HUES6 (cell line): ENCODE data around the gene BCL2L13.
"Not testable (repeated sequence)": the region's sequence is repeated elsewhere in the genome, so short reads cannot be mapped to it uniquely, and the experiment has no call there.

Source experiments
- H3K27ac ChIP-seq: 2 replicates; pipeline ENCODE4 v1.7.0; 2013; ENCODE audit warnings: low read depth, mild to moderate bottlenecking, low read length, inconsistent platforms
- H3K27me3 ChIP-seq: 2 replicates; pipeline ENCODE4 v1.6.1; 2013; ENCODE audit warnings: low read length; ENCODE audit not compliant: control insufficient read depth, insufficient read depth
- H3K36me3 ChIP-seq: 2 replicates; pipeline ENCODE4 v1.6.1; 2013; ENCODE audit warnings: low read length; ENCODE audit not compliant: control insufficient read depth, insufficient read depth
- H3K4me1 ChIP-seq: 2 replicates; pipeline ENCODE4 v1.6.1; 2013; ENCODE audit warnings: low read length; ENCODE audit not compliant: control insufficient read depth, insufficient read depth
- H3K4me3 ChIP-seq: 2 replicates; pipeline ENCODE4 v1.5.1; 2013; ENCODE audit warnings: low read depth, low read length
- H3K9ac ChIP-seq: one replicate; pipeline ENCODE4 v1.6.1; 2013; ENCODE audit warnings: mild to moderate bottlenecking, low read length
- H3K9me3 ChIP-seq: 2 replicates; pipeline ENCODE4 v1.6.1; 2013; ENCODE audit warnings: low read depth, low read length; ENCODE audit not compliant: control insufficient read depth, insufficient read depth

BCL2L13 gene

DNA sequence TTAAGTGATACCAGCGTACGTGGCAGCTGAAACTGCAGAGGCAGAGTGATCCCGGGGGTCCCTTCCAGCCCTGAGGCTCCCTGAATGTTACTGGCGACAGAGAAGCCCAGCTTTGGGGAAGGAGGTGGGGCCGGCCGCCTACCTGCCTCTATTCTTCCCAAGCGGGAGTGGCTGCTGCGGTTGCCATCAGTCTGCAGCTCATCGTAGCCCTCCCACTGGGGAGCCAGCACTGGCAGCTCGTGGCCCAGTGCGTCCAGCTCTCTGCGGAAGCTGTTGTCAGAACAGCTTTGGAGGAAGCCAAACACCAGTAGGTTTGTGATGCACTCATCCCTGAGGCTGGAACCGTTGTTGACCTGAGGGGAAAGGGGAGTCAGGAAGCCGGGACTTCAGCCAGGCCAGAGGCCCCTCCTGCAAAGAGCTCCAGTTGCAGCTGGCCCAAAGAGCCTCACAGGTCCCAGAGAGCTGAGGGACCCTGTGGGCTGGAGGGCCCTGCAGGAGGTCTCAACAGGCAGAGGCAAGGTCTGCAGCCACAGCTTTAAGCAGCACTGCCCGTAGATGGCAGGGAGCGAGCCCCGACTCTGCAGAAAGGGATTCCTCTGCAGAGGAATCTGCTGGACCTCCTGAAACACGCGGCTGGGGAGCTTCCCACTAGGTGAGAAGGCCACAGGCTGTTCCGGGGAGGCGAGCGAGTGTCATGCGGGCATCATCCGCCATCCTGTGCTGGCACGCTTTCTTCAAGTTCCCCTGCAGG is 105.3 kb downstream of the BCL2L13 start:
- H3K27me3 ChIP-seq = no peaks in the 10 kb centered on the region; the same call in 1 of the 2 replicates

DNA sequence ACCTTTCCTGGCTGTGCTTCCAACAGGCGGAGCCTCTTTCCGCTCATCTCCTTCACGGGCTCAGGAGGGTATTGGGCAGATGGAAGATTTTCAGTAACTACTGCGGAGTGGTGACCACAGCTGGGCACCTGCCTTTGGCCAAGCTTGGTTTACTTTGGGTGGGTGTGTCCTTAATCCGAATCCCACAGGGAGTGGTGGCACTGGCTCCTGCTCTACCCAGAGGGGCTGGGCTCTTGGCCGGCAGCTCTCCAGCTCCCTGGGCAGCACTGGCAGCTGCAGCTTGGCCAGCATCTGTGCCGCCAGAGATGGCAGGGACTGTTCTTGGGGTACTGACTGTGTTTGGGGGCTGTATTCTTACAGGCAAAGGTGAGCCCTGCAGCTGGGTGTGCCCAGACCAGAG is 105.9 kb downstream of the BCL2L13 start:
- H3K36me3 ChIP-seq = no peaks in the 10 kb centered on the region
- H3K27ac ChIP-seq = no peak overlapping the region
- H3K9me3 ChIP-seq = no peaks in the 10 kb centered on the region
- H3K4me1 ChIP-seq = peaks cover 14% of the 10 kb centered on the region; the same call in 1 of the 2 replicates
- H3K4me3 ChIP-seq = no peak overlapping the region
- no peaks in the 10 kb centered on the region; the same call in 1 of the 2 replicates for H3K27me3 ChIP-seq
- H3K9ac ChIP-seq = no peak overlapping the region

More for the DNA sequence above, 105.3 kb downstream of the BCL2L13 start:
- Histone ChIP-seq H3K9me3 (no peaks in the 10 kb centered on the region), H3K4me1 (peaks cover 13% of the 10 kb centered on the region; the same call in 1 of the 2 replicates), H3K4me3 (no peak overlapping the region), H3K27ac (no peak overlapping the region), H3K36me3 (no peaks in the 10 kb centered on the region), H3K9ac (no peak overlapping the region)

GRCh38 chr22:17746916-17747315 is 108.4 kb downstream of the BCL2L13 start:
- Histone ChIP-seq H3K4me3 (no peak overlapping the region), H3K36me3 (no peaks in the 10 kb centered on the region), H3K4me1 (peaks cover 14% of the 10 kb centered on the region), H3K27me3 (no peaks in the 10 kb centered on the region; the same call in 1 of the 2 replicates), H3K27ac (no peak overlapping the region), H3K9me3 (no peaks in the 10 kb centered on the region), H3K9ac (no peak overlapping the region)

DNA sequence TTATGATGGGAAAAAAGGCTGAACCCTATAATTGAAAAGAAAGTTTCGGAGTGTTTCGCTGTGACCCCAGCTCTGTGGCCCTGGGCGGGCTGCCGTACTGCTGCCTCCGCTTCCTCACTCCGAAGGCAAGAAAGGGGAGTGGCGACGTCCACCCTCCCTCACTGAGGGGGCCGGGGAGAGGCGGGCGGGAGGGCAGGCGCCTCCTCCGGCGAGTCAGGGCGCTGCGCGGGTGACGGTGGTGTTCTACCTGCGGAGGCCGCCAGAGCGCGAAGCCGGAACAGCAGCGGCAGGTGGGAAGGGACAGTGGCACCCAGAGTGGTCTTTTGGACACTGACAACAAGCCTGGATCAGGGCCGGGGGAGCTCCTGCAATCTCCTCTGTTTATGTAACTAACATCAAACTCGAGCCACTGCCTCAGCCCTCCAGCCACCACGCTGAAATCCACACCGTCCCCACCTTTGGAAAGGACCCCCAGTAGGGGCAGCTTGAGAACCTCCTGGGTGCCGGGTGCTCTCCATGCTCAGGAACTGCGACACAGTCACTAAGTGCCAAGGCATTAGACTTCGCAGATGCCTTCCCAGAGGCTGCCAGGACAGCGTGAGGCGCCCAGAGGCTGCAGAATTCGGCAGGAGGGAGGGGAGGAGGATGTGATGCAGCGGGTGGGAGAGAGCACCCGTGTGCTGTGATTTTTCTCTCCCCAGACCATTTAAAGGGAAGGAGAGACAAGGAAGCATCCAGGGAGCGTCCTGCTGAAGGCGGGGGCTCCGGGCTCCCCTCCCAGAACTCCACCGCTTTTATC is 110.2 kb downstream of the BCL2L13 start:
- H3K4me3 ChIP-seq = no peak overlapping the region
- no peak overlapping the region for H3K27ac ChIP-seq
- no peaks in the 10 kb centered on the region for H3K36me3 ChIP-seq
- H3K4me1 ChIP-seq = peaks cover 11% of the 10 kb centered on the region
- H3K9me3 ChIP-seq = no peaks in the 10 kb centered on the region
- no peak overlapping the region for H3K9ac ChIP-seq
- H3K27me3 ChIP-seq = no peaks in the 10 kb centered on the region; the same call in 1 of the 2 replicates

GRCh38 chr22:17749605-17750395 is 111.2 kb downstream of the BCL2L13 start:
- Histone ChIP-seq H3K27me3 (no peaks in the 10 kb centered on the region; the same call in 1 of the 2 replicates), H3K27ac (no peak overlapping the region), H3K9ac (no peak overlapping the region), H3K36me3 (no peaks in the 10 kb centered on the region), H3K4me3 (no peak overlapping the region), H3K4me1 (peaks cover 3% of the 10 kb centered on the region; the same call in 1 of the 2 replicates), H3K9me3 (no peaks in the 10 kb centered on the region)

GRCh38 chr22:17751596-17751995 is 113.0 kb downstream of the BCL2L13 start:
- Histone ChIP-seq H3K9ac (no peak overlapping the region), H3K9me3 (no peaks in the 10 kb centered on the region), H3K36me3 (no peaks in the 10 kb centered on the region), H3K4me3 (no peak overlapping the region), H3K27me3 (no peaks in the 10 kb centered on the region; the same call in 1 of the 2 replicates), H3K4me1 (peaks cover 3% of the 10 kb centered on the region; the same call in 1 of the 2 replicates), H3K27ac (no peak overlapping the region)

DNA sequence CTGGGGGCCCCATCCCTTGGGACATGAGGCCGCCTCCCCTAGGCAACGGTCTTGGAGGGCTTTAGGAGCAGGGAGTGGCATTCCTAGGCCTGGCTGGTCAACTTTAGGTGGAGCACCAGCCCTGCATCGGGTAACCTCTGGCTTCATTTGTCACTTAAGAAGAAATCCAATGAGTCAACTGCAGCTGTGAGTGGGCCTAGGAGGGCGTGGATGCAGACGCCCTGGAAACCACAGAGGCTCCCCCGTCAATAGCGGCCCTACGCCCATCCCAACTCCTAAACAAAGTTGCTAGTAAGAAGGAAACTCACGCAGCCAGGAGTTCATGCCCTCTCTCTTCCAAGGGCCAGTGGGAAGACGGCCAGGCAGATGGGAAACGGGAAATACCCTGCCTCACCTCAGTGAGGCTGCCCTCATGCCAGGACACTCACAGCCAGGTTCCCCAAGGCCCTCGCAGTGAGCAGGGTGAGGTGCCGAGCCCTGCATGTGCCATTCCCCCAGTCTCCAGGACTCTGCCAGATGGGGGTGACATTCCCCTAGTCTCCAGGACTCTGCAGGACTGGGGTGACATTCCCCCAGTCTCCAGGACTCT is 114.9 kb downstream of the BCL2L13 start:
- H3K27ac ChIP-seq = no peak overlapping the region
- no peaks in the 10 kb centered on the region for H3K36me3 ChIP-seq
- H3K27me3 ChIP-seq = no peaks in the 10 kb centered on the region; the same call in 1 of the 2 replicates
- no peak overlapping the region for H3K4me3 ChIP-seq
- no peak overlapping the region for H3K9ac ChIP-seq
- H3K9me3 ChIP-seq = no peaks in the 10 kb centered on the region
- peaks cover 3% of the 10 kb centered on the region; the same call in 1 of the 2 replicates for H3K4me1 ChIP-seq

DNA sequence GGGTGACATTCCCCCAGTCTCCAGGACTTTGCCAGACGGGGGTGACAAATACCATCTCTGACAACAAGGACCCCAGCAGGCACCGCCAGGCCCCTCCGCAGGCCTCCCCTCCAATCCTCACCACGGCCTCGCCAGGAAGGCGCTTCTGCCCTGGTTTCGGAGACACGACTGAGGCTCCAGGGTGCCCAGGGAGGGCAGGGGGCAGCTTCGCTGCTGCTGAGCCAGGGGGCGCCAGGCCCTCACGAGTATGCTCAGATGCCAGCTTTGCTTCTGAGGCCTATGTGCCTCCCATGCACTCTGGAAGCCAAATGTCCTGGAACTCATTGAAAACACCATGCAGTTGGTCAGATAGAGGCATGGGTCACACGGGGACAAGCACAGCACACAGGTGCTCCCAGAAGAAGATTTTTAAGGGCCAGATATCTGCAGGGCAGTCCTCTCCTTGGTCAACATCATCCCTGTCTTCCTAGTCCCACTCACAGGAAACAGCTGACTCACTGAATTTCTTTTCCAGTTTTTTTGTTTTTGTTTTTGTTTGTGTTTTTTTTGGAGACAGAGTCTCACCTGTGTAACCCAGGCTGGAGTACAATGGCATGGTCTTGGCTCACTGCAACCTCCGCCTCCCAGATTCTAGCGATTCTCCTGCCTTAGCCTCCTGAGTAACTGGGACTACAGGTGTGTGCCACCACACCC is 115.8 kb downstream of the BCL2L13 start:
- no peak overlapping the region for H3K27ac ChIP-seq
- H3K9ac ChIP-seq = no peak overlapping the region
- no peak overlapping the region for H3K4me3 ChIP-seq
- H3K9me3 ChIP-seq = no peaks in the 10 kb centered on the region
- no peaks in the 10 kb centered on the region for H3K27me3 ChIP-seq
- no peaks in the 10 kb centered on the region for H3K36me3 ChIP-seq
- no peaks in the 10 kb centered on the region; the same call in 1 of the 2 replicates for H3K4me1 ChIP-seq

DNA sequence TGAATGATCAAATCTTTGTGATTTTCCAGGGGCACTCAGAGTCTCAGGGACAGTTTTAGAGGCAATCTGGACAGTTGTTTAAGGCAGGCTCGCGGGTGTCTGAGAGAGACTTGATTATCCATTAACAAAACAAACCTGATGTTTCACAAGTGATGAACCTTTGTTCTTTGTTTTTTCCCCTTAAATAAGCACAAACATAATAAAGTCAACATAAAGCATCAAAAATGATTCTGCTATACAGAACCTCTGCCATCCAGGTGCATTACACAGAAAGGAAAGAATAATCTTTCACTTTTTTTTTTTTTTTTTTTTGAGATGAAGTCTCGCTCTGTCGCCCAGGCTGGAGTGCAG is 122.6 kb downstream of the BCL2L13 start:
- Histone ChIP-seq H3K9ac (no peak overlapping the region), H3K4me1 (no peaks in the 10 kb centered on the region)

GRCh38 chr22:17763442-17763841 is 124.9 kb downstream of the BCL2L13 start:
- H3K9ac ChIP-seq, H3K4me3 ChIP-seq, H3K9me3 ChIP-seq, H3K36me3 ChIP-seq, H3K4me1 ChIP-seq, H3K27ac ChIP-seq, H3K27me3 ChIP-seq: not testable (repeated sequence)

More for the DNA sequence above, 122.6 kb downstream of the BCL2L13 start:
- Histone ChIP-seq H3K27ac (no peak overlapping the region), H3K36me3 (no peaks in the 10 kb centered on the region), H3K9me3 (no peaks in the 10 kb centered on the region), H3K27me3 (no peaks in the 10 kb centered on the region), H3K4me3 (no peak overlapping the region)
